ENCODE data around the gene USP40.

The USP40 gene

GRCh38 chr2:233440314-233440713 is 126.3 kb downstream of the USP40 start:
- H3K4me1 ChIP-seq (ENCODE audit: insufficient read depth, low read length, poor library complexity, severe bottlenecking) = no peaks in the 10 kb centered on the region
- H3K27me3 ChIP-seq (ENCODE audit: insufficient read depth, low read length, poor library complexity, severe bottlenecking) = no peaks in the 10 kb centered on the region
- H3K4me3 ChIP-seq (ENCODE audit: low read length, poor library complexity, severe bottlenecking) = no peak overlapping the region
- H3K9ac ChIP-seq (ENCODE audit: low read depth, low read length, poor library complexity, severe bottlenecking) = no peak overlapping the region
- TF ChIP-seq CTCF (conservative IDR thresholded peaks at IDR 0.05; ENCODE audit: low read length) (no peak), EZH2phosphoT487 (IDR thresholded peaks at IDR 0.05; ENCODE audit: borderline replicate concordance) (no peak)
- peaks cover 92% of the 10 kb centered on the region; the same call in 1 of the 2 replicates for H3K36me3 ChIP-seq (ENCODE audit: insufficient read depth, low read length)
- no peaks in the 10 kb centered on the region for H3K9me2 ChIP-seq (replicated peaks; ENCODE audit: low read depth, low read length)
- no peak overlapping the region for H2AFZ ChIP-seq (ENCODE audit: low read length)
- H3K9me3 ChIP-seq (ENCODE audit: insufficient read depth, low read depth, low read length) = no peaks in the 10 kb centered on the region
- H3K79me2 ChIP-seq (ENCODE audit: insufficient read depth, low read length) = no peaks in the 10 kb centered on the region
- H3K4me2 ChIP-seq (ENCODE audit: low read depth, low read length, poor library complexity, severe bottlenecking) = no peak overlapping the region
- no peaks in the 10 kb centered on the region for H3F3A ChIP-seq (ENCODE audit: low read depth)
- H4K20me1 ChIP-seq (ENCODE audit: insufficient read depth, low read length, poor library complexity, severe bottlenecking) = no peaks in the 10 kb centered on the region

GRCh38 chr2:233439191-233439590 is 127.4 kb downstream of the USP40 start:
- no peaks in the 10 kb centered on the region for H3K9me2 ChIP-seq (replicated peaks; ENCODE audit: low read depth, low read length)
- H2AFZ ChIP-seq (ENCODE audit: low read length) = no peak overlapping the region
- no peaks in the 10 kb centered on the region for H3K4me1 ChIP-seq (ENCODE audit: insufficient read depth, low read length, poor library complexity, severe bottlenecking)
- H3K36me3 ChIP-seq (ENCODE audit: insufficient read depth, low read length) = peaks cover 92% of the 10 kb centered on the region
- no peak overlapping the region for H3K4me2 ChIP-seq (ENCODE audit: low read depth, low read length, poor library complexity, severe bottlenecking)
- no peaks in the 10 kb centered on the region for H4K20me1 ChIP-seq (ENCODE audit: insufficient read depth, low read length, poor library complexity, severe bottlenecking)
- no peaks in the 10 kb centered on the region for H3F3A ChIP-seq (ENCODE audit: low read depth)
- no peaks in the 10 kb centered on the region for H3K79me2 ChIP-seq (ENCODE audit: insufficient read depth, low read length)
- no peaks in the 10 kb centered on the region for H3K9me3 ChIP-seq (ENCODE audit: insufficient read depth, low read depth, low read length)
- H3K9ac ChIP-seq (ENCODE audit: low read depth, low read length, poor library complexity, severe bottlenecking) = no peak overlapping the region
- TF ChIP-seq CTCF (conservative IDR thresholded peaks at IDR 0.05; ENCODE audit: low read length) (no peak), EZH2phosphoT487 (IDR thresholded peaks at IDR 0.05; ENCODE audit: borderline replicate concordance) (no peak)
- H3K4me3 ChIP-seq (ENCODE audit: low read length, poor library complexity, severe bottlenecking) = no peak overlapping the region
- no peaks in the 10 kb centered on the region for H3K27me3 ChIP-seq (ENCODE audit: insufficient read depth, low read length, poor library complexity, severe bottlenecking)

GRCh38 chr2:233438573-233439147 is 127.9 kb downstream of the USP40 start:
- no peaks in the 10 kb centered on the region for H3K9me2 ChIP-seq (replicated peaks; ENCODE audit: low read depth, low read length)
- H3K9ac ChIP-seq (ENCODE audit: low read depth, low read length, poor library complexity, severe bottlenecking) = no peak overlapping the region
- H2AFZ ChIP-seq (ENCODE audit: low read length) = no peak overlapping the region
- H3K4me1 ChIP-seq (ENCODE audit: insufficient read depth, low read length, poor library complexity, severe bottlenecking) = no peaks in the 10 kb centered on the region
- no peaks in the 10 kb centered on the region for H3K9me3 ChIP-seq (ENCODE audit: insufficient read depth, low read depth, low read length)
- no peaks in the 10 kb centered on the region for H3F3A ChIP-seq (ENCODE audit: low read depth)
- TF ChIP-seq CTCF (conservative IDR thresholded peaks at IDR 0.05; ENCODE audit: low read length) = no peak
- TF ChIP-seq EZH2phosphoT487 (IDR thresholded peaks at IDR 0.05; ENCODE audit: borderline replicate concordance) = no peak
- H3K4me2 ChIP-seq (ENCODE audit: low read depth, low read length, poor library complexity, severe bottlenecking) = no peak overlapping the region
- H4K20me1 ChIP-seq (ENCODE audit: insufficient read depth, low read length, poor library complexity, severe bottlenecking) = peaks cover 2% of the 10 kb centered on the region
- H3K4me3 ChIP-seq (ENCODE audit: low read length, poor library complexity, severe bottlenecking) = no peak overlapping the region
- H3K79me2 ChIP-seq (ENCODE audit: insufficient read depth, low read length) = no peaks in the 10 kb centered on the region
- H3K27me3 ChIP-seq (ENCODE audit: insufficient read depth, low read length, poor library complexity, severe bottlenecking) = no peaks in the 10 kb centered on the region
- peaks cover 88% of the 10 kb centered on the region for H3K36me3 ChIP-seq (ENCODE audit: insufficient read depth, low read length)

Data from Loucy (cell line).